Fibroblast of lung (primary cell): ENCODE results near the gene MYO1F.

Source experiments
- CTCF ChIP-seq, 2 donors: IDR thresholded peaks in 1 of 2; conservative IDR thresholded peaks in 1 of 2; 1 replicate in 1 of 2; 2 replicates in 1 of 2; pipeline ENCODE4 v1.5.1; 2011 to 2012; ENCODE audit warnings: low read length in 2 of 2, control low read depth in 1 of 2, inconsistent platforms in 1 of 2, low read depth in 1 of 2, mild to moderate bottlenecking in 1 of 2
- EZH2 ChIP-seq: IDR thresholded peaks from 2 replicates; pipeline ENCODE4 v1.5.1; 2012; ENCODE audit warnings: low read length, control low read depth, mild to moderate bottlenecking; ENCODE audit errors: missing control alignments

GRCh38 chr19:8552810-8553209, 24.4 kb downstream of the MYO1F start:
- TF ChIP-seq CTCF (conservative IDR thresholded peaks at IDR 0.05 in 1 of 2, IDR thresholded peaks at IDR 0.05 in 1 of 2; ENCODE audit: low read depth in 1 of 2, low read length in 2 of 2) (no peak), EZH2 (no peak)
